HUES6 (cell line): Measurements from ENCODE around the gene CPT1B.

Source experiments
- H3K27ac ChIP-seq: 2 replicates; pipeline ENCODE4 v1.7.0; 2013; ENCODE audit warnings: low read depth, mild to moderate bottlenecking, low read length, inconsistent platforms
- H3K27me3 ChIP-seq: 2 replicates; pipeline ENCODE4 v1.6.1; 2013; ENCODE audit warnings: low read length; ENCODE audit not compliant: control insufficient read depth, insufficient read depth
- H3K36me3 ChIP-seq: 2 replicates; pipeline ENCODE4 v1.6.1; 2013; ENCODE audit warnings: low read length; ENCODE audit not compliant: control insufficient read depth, insufficient read depth
- H3K4me1 ChIP-seq: 2 replicates; pipeline ENCODE4 v1.6.1; 2013; ENCODE audit warnings: low read length; ENCODE audit not compliant: control insufficient read depth, insufficient read depth
- H3K4me3 ChIP-seq: 2 replicates; pipeline ENCODE4 v1.5.1; 2013; ENCODE audit warnings: low read depth, low read length
- H3K9ac ChIP-seq: one replicate; pipeline ENCODE4 v1.6.1; 2013; ENCODE audit warnings: mild to moderate bottlenecking, low read length
- H3K9me3 ChIP-seq: 2 replicates; pipeline ENCODE4 v1.6.1; 2013; ENCODE audit warnings: low read depth, low read length; ENCODE audit not compliant: control insufficient read depth, insufficient read depth

Gene CPT1B

GRCh38 chr22:50577987-50578775 is at the start of gene CPT1B:
CPT1B (minus strand) TSS chr22:50578427; CDS start chr22:50577915, 512 bp downstream.
- Histone ChIP-seq H3K4me3 (no peak within 1 kb of the TSS), H3K27me3 (no peaks in the 10 kb centered on the region), H3K36me3 (peaks cover 47% of the 10 kb centered on the region), H3K9ac (no peak within 1 kb of the TSS), H3K4me1 (peaks cover 4% of the 10 kb centered on the region; the same call in 1 of the 2 replicates), H3K27ac (no peak within 1 kb of the TSS), H3K9me3 (no peaks in the 10 kb centered on the region)

- Histone ChIP-seq H3K9ac (no peak overlapping the region), H3K36me3 (no peaks in the 10 kb centered on the region), H3K4me1 (peaks cover 8% of the 10 kb centered on the region), H3K27me3 (peaks cover 6% of the 10 kb centered on the region), H3K4me3 (peak overlapping the region; percentile 93), H3K9me3 (no peaks in the 10 kb centered on the region), H3K27ac (no peak overlapping the region)
Measured at GRCh38 chr22:50626850-50627641, 48.8 kb upstream of the CPT1B start.

GRCh38 chr22:50626314-50626849 is 48.2 kb upstream of the CPT1B start:
- Histone ChIP-seq H3K27ac (no peak overlapping the region), H3K27me3 (peaks cover 12% of the 10 kb centered on the region), H3K4me3 (no peak overlapping the region), H3K9me3 (no peaks in the 10 kb centered on the region), H3K9ac (no peak overlapping the region), H3K4me1 (peaks cover 14% of the 10 kb centered on the region), H3K36me3 (no peaks in the 10 kb centered on the region)

GRCh38 chr22:50625568-50626313 is 47.5 kb upstream of the CPT1B start:
- Histone ChIP-seq H3K4me3 (no peak overlapping the region), H3K27ac (no peak overlapping the region), H3K9ac (no peak overlapping the region), H3K36me3 (no peaks in the 10 kb centered on the region), H3K9me3 (no peaks in the 10 kb centered on the region), H3K4me1 (peaks cover 19% of the 10 kb centered on the region), H3K27me3 (peaks cover 19% of the 10 kb centered on the region)

GRCh38 chr22:50625131-50625567 is 46.9 kb upstream of the CPT1B start:
- H3K36me3 ChIP-seq: no peaks in the 10 kb centered on the region
- no peak overlapping the region for H3K27ac ChIP-seq
- H3K4me1 ChIP-seq: peaks cover 21% of the 10 kb centered on the region

GRCh38 chr22:50624347-50625130 is 46.3 kb upstream of the CPT1B start:
- no peaks in the 10 kb centered on the region for H3K9me3 ChIP-seq
- H3K4me3 ChIP-seq: no peak overlapping the region
- no peak overlapping the region for H3K9ac ChIP-seq
- peaks cover 21% of the 10 kb centered on the region for H3K4me1 ChIP-seq
- H3K36me3 ChIP-seq: no peaks in the 10 kb centered on the region
- no peak overlapping the region for H3K27ac ChIP-seq
- H3K27me3 ChIP-seq: peaks cover 25% of the 10 kb centered on the region

More at GRCh38 chr22:50625131-50625567, 46.9 kb upstream of the CPT1B start:
- Histone ChIP-seq H3K9me3 (no peaks in the 10 kb centered on the region), H3K27me3 (peaks cover 20% of the 10 kb centered on the region), H3K9ac (no peak overlapping the region), H3K4me3 (no peak overlapping the region)

GRCh38 chr22:50622723-50623327 is 44.6 kb upstream of the CPT1B start:
- H3K9ac ChIP-seq: no peak overlapping the region
- H3K4me1 ChIP-seq: peaks cover 15% of the 10 kb centered on the region
- no peaks in the 10 kb centered on the region for H3K36me3 ChIP-seq
- H3K27me3 ChIP-seq: peaks cover 19% of the 10 kb centered on the region
- no peaks in the 10 kb centered on the region for H3K9me3 ChIP-seq
- no peak overlapping the region for H3K4me3 ChIP-seq
- H3K27ac ChIP-seq: no peak overlapping the region

GRCh38 chr22:50621948-50622722 is 43.9 kb upstream of the CPT1B start:
- Histone ChIP-seq H3K36me3 (no peaks in the 10 kb centered on the region), H3K27me3 (peaks cover 19% of the 10 kb centered on the region), H3K27ac (no peak overlapping the region), H3K9ac (no peak overlapping the region), H3K9me3 (no peaks in the 10 kb centered on the region), H3K4me3 (peak overlapping the region; percentile 39; the same call in 1 of the 2 replicates), H3K4me1 (peaks cover 15% of the 10 kb centered on the region)

GRCh38 chr22:50621356-50621880 is 43.2 kb upstream of the CPT1B start:
- H3K9ac ChIP-seq: no peak overlapping the region
- H3K36me3 ChIP-seq: no peaks in the 10 kb centered on the region
- H3K4me3 ChIP-seq: peak overlapping the region; percentile 39; the same call in 1 of the 2 replicates
- no peak overlapping the region for H3K27ac ChIP-seq
- H3K9me3 ChIP-seq: no peaks in the 10 kb centered on the region
- H3K4me1 ChIP-seq: peaks cover 15% of the 10 kb centered on the region
- peaks cover 19% of the 10 kb centered on the region for H3K27me3 ChIP-seq
